CD4-positive, alpha-beta T cell treated with Interleukin-4 for 4 hours (primary cell): Measurements from ENCODE around the gene FADS1.
A peak's percentile ranks its signal among the peaks of the same experiment; 100 is the strongest.

Source experiments
- DNase-seq: peaks from one replicate; pipeline ENCODE4 v3.0.0-alpha.2; 2020

FADS1 gene

GRCh38 chr11:61817471-61818202 is 834 bp upstream of the FADS1 start:
- no peak for DNase-seq

DNA sequence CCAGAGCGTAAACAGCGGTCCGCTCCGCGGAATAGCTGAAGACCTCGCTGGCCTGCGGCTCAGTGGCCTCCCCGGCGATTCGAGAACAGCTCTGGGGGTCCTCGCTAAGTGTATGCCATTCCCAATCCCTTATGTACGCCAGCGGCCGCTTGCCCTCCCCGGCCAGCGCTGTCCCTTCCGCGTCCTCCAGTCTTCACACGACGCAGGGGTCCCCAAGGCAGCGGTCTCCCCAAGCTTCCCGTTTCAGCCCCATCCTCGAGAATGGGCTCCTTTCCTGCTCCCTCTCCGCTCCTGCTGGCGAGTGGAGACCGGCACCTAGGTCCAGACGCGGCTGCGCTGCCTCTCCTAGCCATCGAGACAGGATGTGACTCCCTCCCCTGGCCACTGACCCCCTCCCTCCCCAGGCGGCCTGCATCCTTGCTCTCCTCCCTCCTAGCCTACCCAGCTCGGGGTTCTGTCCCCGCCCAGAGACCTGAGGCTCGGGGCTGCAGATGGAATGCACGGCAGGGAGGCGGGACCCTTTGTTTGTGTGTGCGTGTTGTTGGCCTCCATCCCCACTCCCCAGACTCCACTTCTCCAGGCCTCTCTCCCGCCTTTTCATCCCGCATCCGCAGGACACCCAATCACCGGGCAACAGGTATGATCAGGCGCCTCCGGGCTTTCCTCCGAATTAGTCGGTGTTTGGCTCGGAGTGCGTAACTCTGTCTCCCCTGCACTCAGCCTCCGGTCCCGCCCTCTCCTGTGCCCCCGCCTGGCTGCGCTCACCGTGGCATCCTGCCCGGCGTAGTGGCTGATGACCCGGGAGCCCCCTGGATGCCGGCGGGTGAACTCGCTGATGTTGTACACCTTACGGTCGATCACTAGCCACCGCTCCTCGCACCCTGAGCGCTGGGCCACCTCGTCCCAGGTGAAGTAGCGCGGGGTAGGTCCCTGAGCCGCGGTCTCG is 740 bp downstream of the FADS1 start:
- DNase-seq, result peak; percentile 35

GRCh38 chr11:61814958-61815789 is 1.6 kb downstream of the FADS1 start:
- peak; percentile 29 for DNase-seq

GRCh38 chr11:61814247-61814957 is 2.4 kb downstream of the FADS1 start:
- DNase-seq, result no peak

GRCh38 chr11:61812736-61813411 is 3.9 kb downstream of the FADS1 start:
- DNase-seq, result no peak

- DNase-seq, result no peak
Measured at GRCh38 chr11:61811831-61812230, 5.0 kb downstream of the FADS1 start.

- DNase-seq, result no peak
Measured at GRCh38 chr11:61810671-61811175, 6.1 kb downstream of the FADS1 start.

- DNase-seq, result no peak
Measured at GRCh38 chr11:61806785-61807184, 10.0 kb downstream of the FADS1 start.

DNA sequence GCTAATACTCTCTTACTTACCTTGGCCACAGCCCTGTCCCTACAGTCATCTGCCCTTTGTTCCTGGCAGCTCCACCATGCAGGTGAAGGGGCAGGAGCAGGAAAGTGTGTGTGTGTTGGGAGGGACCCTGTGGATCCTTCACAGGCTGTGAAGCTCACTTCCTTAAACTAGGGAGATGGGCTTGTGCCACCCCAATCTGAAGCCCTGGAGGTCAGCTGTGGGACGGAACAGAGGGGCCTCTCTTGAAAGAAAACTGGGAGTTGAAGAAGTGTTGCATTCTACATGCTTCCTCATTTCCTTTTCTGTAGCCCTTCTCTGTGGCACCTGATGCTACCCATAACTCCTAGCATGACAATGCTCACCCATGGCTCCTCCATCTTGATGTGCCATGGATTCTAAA is 11.7 kb downstream of the FADS1 start:
- no peak for DNase-seq

GRCh38 chr11:61803889-61804647 is 12.7 kb downstream of the FADS1 start:
- no peak for DNase-seq

DNA sequence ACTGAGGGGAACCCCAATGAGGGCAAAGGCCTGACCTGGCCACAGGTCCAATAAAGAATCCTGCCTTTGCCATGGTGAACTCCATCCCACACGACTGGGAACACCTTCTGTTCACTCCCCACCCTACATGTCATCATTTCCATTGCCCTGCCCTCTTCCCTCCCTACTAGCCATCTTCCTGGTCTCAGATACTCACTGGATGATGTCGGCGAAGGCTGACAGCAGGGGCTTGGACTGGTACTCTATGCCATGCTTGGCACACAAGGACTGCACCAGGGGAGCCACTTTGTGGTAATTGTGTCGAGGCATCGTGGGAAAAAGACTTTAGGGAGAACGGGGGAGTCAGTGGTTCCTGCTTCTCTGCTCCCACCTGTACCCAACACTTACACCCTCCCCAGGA is 14.2 kb downstream of the FADS1 start:
- no peak for DNase-seq

DNA sequence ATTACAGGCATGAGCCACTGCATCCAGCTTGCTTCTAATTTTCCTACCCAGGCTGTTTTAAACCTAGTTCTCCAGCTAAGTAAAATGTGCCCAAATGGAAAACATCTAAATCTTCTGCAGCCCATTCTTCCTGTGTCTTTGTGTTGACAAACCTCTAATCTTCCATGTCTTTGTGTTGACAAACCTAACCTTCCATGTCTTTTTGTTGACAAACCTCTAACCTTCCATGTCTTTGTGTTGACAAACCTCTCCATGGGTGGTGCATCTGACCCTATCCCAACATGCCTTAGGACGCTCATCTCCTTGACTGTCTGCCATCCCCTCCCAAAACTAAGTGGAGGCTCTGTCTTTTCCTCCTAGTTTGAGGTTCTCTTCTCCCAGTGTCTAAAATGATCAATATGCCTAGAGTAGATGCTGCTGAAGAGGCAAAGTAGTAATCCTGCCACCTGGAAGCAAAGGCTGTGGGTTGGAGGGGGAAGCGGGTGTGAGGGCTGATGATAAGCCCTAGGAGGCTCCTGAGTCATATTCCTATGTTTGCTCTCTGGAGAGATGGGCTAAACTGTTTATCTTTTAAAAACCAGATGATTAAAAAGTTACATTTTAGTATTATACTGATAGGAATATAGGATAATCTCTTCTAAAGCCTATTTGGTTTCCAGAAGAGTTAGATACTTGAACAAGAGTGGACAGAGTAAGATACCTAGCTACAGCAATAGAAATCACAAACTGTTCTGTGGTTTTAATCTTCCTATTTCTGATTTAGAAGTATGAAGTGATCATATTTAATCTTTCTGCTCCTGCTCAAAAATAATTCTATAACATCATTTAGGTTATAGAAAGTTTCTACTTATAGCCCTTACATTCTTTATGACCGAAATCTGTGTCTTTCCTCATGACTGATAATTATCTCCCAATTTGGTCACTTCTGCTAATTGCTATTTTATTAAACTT is 16.2 kb downstream of the FADS1 start:
- no peak for DNase-seq

GRCh38 chr11:61799665-61800284 is 17.0 kb downstream of the FADS1 start:
- no peak for DNase-seq

DNA sequence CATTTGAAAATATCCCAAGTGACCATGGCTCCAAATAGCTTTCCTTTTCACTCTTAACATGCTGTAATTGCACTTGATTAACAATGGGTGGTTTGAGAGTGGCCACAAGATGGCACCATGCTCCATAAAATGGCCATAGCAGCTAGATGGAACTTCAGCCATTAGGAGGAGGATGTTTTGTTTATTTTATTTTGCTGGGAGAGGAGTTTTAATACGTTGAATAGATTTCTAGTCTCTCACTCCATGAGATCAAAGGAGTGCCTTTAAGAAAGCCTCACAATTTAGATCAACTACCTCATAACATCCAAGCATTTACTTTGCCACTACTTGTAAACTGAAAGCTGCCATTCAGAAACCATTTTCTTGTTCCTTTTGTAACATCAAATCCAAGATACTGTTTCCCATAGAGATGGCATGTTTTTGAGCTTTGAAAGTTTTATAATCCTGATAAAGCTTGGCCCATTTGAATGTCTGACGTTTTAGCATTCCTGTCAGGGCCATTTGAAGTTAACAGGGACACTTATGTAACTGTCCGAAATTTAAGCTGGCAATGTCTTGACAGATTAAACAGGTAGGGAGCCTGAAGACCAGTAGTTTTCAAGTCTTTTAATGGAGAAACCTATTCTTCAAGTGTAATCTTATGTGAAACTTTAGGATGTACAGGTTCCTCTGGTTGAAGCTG is 19.4 kb downstream of the FADS1 start:
- peak; percentile 76 for DNase-seq

DNA sequence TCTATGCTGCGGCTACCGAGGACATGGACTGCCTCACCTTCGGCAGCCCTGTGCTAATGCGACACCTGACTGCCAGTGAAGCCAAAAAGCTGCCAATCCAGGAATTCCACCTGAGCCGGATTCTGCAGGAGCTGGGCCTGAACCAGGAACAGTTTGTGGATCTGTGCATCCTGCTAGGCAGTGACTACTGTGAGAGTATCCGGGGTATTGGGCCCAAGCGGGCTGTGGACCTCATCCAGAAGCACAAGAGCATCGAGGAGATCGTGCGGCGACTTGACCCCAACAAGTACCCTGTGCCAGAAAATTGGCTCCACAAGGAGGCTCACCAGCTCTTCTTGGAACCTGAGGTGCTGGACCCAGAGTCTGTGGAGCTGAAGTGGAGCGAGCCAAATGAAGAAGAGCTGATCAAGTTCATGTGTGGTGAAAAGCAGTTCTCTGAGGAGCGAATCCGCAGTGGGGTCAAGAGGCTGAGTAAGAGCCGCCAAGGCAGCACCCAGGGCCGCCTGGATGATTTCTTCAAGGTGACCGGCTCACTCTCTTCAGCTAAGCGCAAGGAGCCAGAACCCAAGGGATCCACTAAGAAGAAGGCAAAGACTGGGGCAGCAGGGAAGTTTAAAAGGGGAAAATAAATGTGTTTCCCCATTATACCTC is 20.8 kb downstream of the FADS1 start:
- no peak for DNase-seq

- no peak for DNase-seq
Measured at GRCh38 chr11:61795459-61795858, 21.3 kb downstream of the FADS1 start.

- no peak for DNase-seq
Measured at GRCh38 chr11:61794579-61794978, 22.2 kb downstream of the FADS1 start.

DNA sequence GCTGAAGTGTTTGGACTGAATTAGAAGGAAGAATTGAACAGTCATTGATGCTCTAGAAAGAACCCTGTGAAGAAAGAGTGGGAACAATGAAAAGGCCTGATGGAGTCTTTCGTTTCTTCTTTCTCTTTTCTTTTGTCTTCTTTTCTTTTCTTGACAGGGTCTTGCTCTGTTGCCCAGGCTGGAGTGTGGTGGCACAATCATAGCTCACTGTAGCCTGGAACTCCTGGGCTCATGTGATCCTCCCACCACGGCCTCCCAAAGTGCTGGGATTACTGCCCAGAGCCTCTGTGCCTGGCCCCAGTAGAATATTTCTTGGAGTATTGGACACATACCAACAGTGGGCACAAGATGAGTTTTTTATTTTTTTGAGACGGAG is 23.0 kb downstream of the FADS1 start:
- DNase-seq, result no peak
